ENCODE results near the gene SMPD3. TPM values are rescaled to one million over a fixed set of nuclear protein-coding genes. Genes with fewer than 3 reads are reported as not detected.

SMPD3 gene
- total and polyA plus RNA-seq, 2 experiments from 2014 or later = 5.7 to 6.3 TPM

DNA sequence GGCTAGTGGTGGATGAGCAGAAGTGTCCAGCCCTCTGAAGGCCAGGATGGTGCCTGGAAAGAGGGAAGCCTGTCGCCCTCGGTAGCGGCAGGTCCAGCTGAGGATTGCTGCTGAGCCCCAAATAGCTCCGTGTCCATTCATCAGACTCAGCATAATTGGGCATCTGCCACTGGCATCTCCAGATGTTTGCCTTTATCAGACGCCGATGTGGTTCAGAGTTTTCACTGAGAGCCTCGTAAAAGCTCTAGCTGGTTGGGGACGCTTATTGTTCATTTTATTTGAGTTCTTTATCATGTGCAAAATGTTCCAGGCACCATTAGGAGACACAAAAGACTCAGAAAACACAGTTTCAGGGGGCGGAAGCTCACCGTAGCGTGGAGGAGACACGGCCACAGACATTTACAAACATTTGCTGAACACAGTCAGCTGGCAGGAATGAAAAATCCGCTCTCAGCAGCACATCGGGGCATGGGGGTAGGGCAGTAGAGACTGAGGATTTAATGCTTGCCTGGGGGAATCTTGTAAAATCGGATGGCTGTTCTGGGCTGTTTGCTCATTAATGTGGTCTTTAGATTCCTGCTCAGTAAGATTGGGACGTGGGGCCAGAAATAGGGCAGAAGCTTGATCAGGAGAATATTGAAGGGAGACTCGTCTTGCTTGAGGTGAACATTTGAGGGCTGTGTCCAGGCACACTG is 41.7 kb downstream of the SMPD3 start:
- no peaks in the 10 kb centered on the region for H3K9me2 ChIP-seq (replicated peaks; ENCODE audit: insufficient read depth)
- peak overlapping the region; percentile 0 for H3K27ac ChIP-seq
- no peak overlapping the region for H3K4me3 ChIP-seq
- no peaks in the 10 kb centered on the region for H3K4me1 ChIP-seq (ENCODE audit: insufficient read depth)
- H3K36me3 ChIP-seq (replicated peaks; ENCODE audit: insufficient read depth, low read depth) = no peaks in the 10 kb centered on the region
- peak; percentile 62 for DNase-seq (ENCODE audit: low spot score)
- no peaks in the 10 kb centered on the region for H3K79me2 ChIP-seq
- H3K27me3 ChIP-seq = no peaks in the 10 kb centered on the region
- 14% methylated on average over 17 of the region's 17 CpGs for WGBS (ENCODE audit: low lambda C conversion rate, missing lambda C conversion rate)
- no peaks in the 10 kb centered on the region for H3K9me3 ChIP-seq (ENCODE audit: low read depth)
- H2AFZ ChIP-seq = peak overlapping the region; percentile 8
- TF ChIP-seq EZH2 (IDR thresholded peaks at IDR 0.05; ENCODE audit: borderline replicate concordance) (no peak), EZH2phosphoT487 (IDR thresholded peaks at IDR 0.05; ENCODE audit: low read depth, severe bottlenecking, unreplicated experiment) (no peak)
- TF ChIP-seq, protein P1, sequence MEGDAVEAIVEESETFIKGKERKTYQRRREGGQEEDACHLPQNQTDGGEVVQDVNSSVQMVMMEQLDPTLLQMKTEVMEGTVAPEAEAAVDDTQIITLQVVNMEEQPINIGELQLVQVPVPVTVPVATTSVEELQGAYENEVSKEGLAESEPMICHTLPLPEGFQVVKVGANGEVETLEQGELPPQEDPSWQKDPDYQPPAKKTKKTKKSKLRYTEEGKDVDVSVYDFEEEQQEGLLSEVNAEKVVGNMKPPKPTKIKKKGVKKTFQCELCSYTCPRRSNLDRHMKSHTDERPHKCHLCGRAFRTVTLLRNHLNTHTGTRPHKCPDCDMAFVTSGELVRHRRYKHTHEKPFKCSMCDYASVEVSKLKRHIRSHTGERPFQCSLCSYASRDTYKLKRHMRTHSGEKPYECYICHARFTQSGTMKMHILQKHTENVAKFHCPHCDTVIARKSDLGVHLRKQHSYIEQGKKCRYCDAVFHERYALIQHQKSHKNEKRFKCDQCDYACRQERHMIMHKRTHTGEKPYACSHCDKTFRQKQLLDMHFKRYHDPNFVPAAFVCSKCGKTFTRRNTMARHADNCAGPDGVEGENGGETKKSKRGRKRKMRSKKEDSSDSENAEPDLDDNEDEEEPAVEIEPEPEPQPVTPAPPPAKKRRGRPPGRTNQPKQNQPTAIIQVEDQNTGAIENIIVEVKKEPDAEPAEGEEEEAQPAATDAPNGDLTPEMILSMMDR (IDR thresholded peaks at IDR 0.05; ENCODE audit: poor library complexity) = no peak
- H4K20me1 ChIP-seq (ENCODE audit: insufficient read depth, poor library complexity, severe bottlenecking) = no peaks in the 10 kb centered on the region
- H3K4me2 ChIP-seq = peak overlapping the region; percentile 63

DNA sequence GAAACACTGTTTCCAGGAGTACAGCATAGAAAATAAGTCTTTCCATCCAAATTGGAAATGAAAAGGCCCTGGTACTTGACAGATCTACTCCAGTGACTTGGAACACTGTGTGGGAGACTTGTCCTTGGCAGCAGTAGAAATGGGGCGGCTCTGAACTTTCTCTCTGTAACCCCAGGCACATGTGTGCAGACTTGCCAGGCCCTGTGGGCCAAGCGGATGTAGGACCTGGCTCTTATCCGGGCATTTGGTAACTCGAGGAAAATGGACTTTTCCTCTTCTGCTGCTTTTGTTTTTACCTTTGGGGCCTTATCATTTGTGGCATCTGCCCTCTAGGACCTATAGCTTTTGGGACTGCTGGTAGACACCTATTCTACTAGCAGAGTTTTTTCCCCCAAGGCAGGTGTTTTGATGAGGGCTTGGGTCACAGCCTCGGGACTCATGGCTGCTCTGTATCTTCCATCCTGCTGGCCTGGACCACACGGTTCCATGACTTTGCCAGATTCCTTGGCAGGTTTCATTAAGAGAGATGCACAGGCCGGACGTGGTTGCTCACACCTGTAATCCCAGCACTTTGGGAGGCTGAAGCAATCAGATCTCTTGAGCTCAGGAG is 43.5 kb downstream of the SMPD3 start:
- Histone ChIP-seq H2AFZ (no peak overlapping the region), H4K20me1 (ENCODE audit: insufficient read depth, poor library complexity, severe bottlenecking) (no peaks in the 10 kb centered on the region), H3K4me2 (no peak overlapping the region), H3K27me3 (no peaks in the 10 kb centered on the region), H3K4me3 (no peak overlapping the region), H3K9me2 (replicated peaks; ENCODE audit: insufficient read depth) (no peaks in the 10 kb centered on the region), H3K36me3 (replicated peaks; ENCODE audit: insufficient read depth, low read depth) (no peaks in the 10 kb centered on the region), H3K27ac (no peak overlapping the region), H3K79me2 (no peaks in the 10 kb centered on the region), H3K9me3 (ENCODE audit: low read depth) (no peaks in the 10 kb centered on the region), H3K4me1 (ENCODE audit: insufficient read depth) (no peaks in the 10 kb centered on the region)
- no peak for DNase-seq (ENCODE audit: low spot score)
- TF ChIP-seq, protein P1 (IDR thresholded peaks at IDR 0.05; ENCODE audit: poor library complexity) = no peak
- TF ChIP-seq EZH2 (IDR thresholded peaks at IDR 0.05; ENCODE audit: borderline replicate concordance) = no peak
- TF ChIP-seq EZH2phosphoT487 (IDR thresholded peaks at IDR 0.05; ENCODE audit: low read depth, severe bottlenecking, unreplicated experiment) = no peak
- WGBS (ENCODE audit: low lambda C conversion rate, missing lambda C conversion rate) = 81% methylated on average over 8 of the region's 8 CpGs

DNA sequence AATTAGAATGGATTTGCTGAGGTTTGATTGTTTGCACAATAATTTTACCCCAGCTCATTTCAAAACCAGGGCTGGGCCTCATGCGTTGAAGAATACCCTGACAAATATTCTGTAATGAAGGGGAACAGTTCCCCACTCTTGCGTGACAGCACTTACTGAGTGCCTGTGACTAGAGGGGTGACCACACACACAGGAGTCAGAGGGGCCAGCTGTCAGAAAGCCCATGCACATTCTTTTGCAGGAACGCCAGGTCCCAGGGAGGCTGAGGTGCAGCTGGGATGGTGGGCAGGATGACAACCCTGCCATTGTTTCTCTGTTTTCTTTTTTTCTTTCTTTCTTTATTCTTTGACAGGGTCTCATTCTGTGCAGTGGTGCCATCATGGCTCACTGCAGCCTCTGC is 44.6 kb downstream of the SMPD3 start:
- no peak for DNase-seq (ENCODE audit: low spot score)
- H3K4me1 ChIP-seq (ENCODE audit: insufficient read depth) = no peaks in the 10 kb centered on the region
- TF ChIP-seq EZH2phosphoT487 (IDR thresholded peaks at IDR 0.05; ENCODE audit: low read depth, severe bottlenecking, unreplicated experiment) (no peak), EZH2 (IDR thresholded peaks at IDR 0.05; ENCODE audit: borderline replicate concordance) (no peak)
- TF ChIP-seq, protein P1 (IDR thresholded peaks at IDR 0.05; ENCODE audit: poor library complexity) = no peak
- no peak overlapping the region for H3K27ac ChIP-seq
- H3K27me3 ChIP-seq = no peaks in the 10 kb centered on the region
- H3K4me2 ChIP-seq = no peak overlapping the region
- H3K79me2 ChIP-seq = no peaks in the 10 kb centered on the region
- H2AFZ ChIP-seq = no peak overlapping the region
- no peaks in the 10 kb centered on the region for H4K20me1 ChIP-seq (ENCODE audit: insufficient read depth, poor library complexity, severe bottlenecking)
- no peak overlapping the region for H3K4me3 ChIP-seq
- H3K9me3 ChIP-seq (ENCODE audit: low read depth) = no peaks in the 10 kb centered on the region
- WGBS (ENCODE audit: low lambda C conversion rate, missing lambda C conversion rate) = 75% methylated on average over 3 of the region's 3 CpGs
- no peaks in the 10 kb centered on the region for H3K9me2 ChIP-seq (replicated peaks; ENCODE audit: insufficient read depth)
- no peaks in the 10 kb centered on the region for H3K36me3 ChIP-seq (replicated peaks; ENCODE audit: insufficient read depth, low read depth)
